Measurements from ENCODE around the gene TERC. TPM values are rescaled to one million over a fixed set of nuclear protein-coding genes. Genes with fewer than 3 reads are reported as not detected.

Gene TERC
- total and polyA plus RNA-seq, 10 of the 15 experiments (the other 5 are each of a cell fraction or from before 2014, with no cell fraction given) = 0.43 to 125 (median 6.2) TPM; not detected in 4

- TF ChIP-seq NFIC (IDR thresholded peaks at IDR 0.05; ENCODE audit: low read depth, low read length) (peak; percentile 56; the same call in 1 of the 2 replicates), TARDBP (IDR thresholded peaks at IDR 0.05; ENCODE audit: borderline replicate concordance) (peak; percentile 80; the same call in 1 of the 2 replicates), RELB (IDR thresholded peaks at IDR 0.05; ENCODE audit: low read depth) (peak; percentile 82), POLR2AphosphoS5 (IDR thresholded peaks at IDR 0.05; ENCODE audit: low read length) (peak; percentile 71), ZBTB11 (CRISPR knock-in tag; IDR thresholded peaks at IDR 0.05) (no peak), BCLAF1 (IDR thresholded peaks at IDR 0.05) (no peak), KAT2A (conservative IDR thresholded peaks at IDR 0.05; ENCODE audit: control insufficient read depth, low read depth, low read length) (no peak), NRF1 (conservative IDR thresholded peaks at IDR 0.05; ENCODE audit: low read depth, low read length) (no peak), SPI1 (IDR thresholded peaks at IDR 0.05; ENCODE audit: borderline replicate concordance, insufficient read depth, low read depth, low read length) (no peak), SMARCA5 (IDR thresholded peaks at IDR 0.05) (no peak), ZBTB33 (IDR thresholded peaks at IDR 0.05) (no peak), PAX8 (IDR thresholded peaks at IDR 0.05) (no peak), DPF2 (IDR thresholded peaks at IDR 0.05) (peak; percentile 95), PML (IDR thresholded peaks at IDR 0.05; ENCODE audit: low read length) (no peak), SUPT20H (IDR thresholded peaks at IDR 0.05; ENCODE audit: borderline replicate concordance, control insufficient read depth, low read depth, low read length) (no peak)
Measured at GRCh38 chr3:169813757-169814517, 49.1 kb upstream of the TERC start (continued).

Measured in GM12878 (cell line).